Suprapubic skin (tissue), 4 donors: ENCODE results near the gene CHTF18.

Source experiments
- CTCF ChIP-seq, 2 donors: fragments of 200-600 bp in 1 of 2; fragments of 450-650 bp in 1 of 2; sonication (generic) in 1 of 2; IDR thresholded peaks; one replicate each; pipeline ENCODE4 v1.5.1; 2016 to 2019; ENCODE audit warnings: antibody characterized with exemption in 2 of 2, mild to moderate bottlenecking in 1 of 2, moderate library complexity in 1 of 2
- EP300 ChIP-seq: sonication (generic); formaldehyde crosslinking; IDR thresholded peaks from one replicate; pipeline ENCODE4 v1.6.1; 2017; ENCODE audit warnings: antibody characterized with exemption
- POLR2A ChIP-seq, 2 donors: fragments of 450-650 bp; IDR thresholded peaks; one replicate each; pipeline ENCODE4 v1.6.1; 2017; ENCODE audit warnings: antibody characterized with exemption in 2 of 2, mild to moderate bottlenecking in 2 of 2, moderate library complexity in 2 of 2
- POLR2AphosphoS5 ChIP-seq, 3 donors: sonication (generic); formaldehyde crosslinking; IDR thresholded peaks; one replicate each; pipeline ENCODE4 v1.6.1; 2017; ENCODE audit warnings: antibody characterized with exemption in 3 of 3

GRCh38 chr16:787978-788398 is 432 bp upstream of the CHTF18 start, which contains the start of gene RPUSD1:
- TF ChIP-seq CTCF (IDR thresholded peaks at IDR 0.05), result no peak
- no peak for TF ChIP-seq POLR2A (IDR thresholded peaks at IDR 0.05)
- TF ChIP-seq EP300, result no peak
- TF ChIP-seq POLR2AphosphoS5 (IDR thresholded peaks at IDR 0.05), result no peak
